ENCODE data around the gene RPTOR.
"Not testable (repeated sequence)": the region's sequence is repeated elsewhere in the genome, so short reads cannot be mapped to it uniquely, and the experiment has no call there.

Gene RPTOR

DNA sequence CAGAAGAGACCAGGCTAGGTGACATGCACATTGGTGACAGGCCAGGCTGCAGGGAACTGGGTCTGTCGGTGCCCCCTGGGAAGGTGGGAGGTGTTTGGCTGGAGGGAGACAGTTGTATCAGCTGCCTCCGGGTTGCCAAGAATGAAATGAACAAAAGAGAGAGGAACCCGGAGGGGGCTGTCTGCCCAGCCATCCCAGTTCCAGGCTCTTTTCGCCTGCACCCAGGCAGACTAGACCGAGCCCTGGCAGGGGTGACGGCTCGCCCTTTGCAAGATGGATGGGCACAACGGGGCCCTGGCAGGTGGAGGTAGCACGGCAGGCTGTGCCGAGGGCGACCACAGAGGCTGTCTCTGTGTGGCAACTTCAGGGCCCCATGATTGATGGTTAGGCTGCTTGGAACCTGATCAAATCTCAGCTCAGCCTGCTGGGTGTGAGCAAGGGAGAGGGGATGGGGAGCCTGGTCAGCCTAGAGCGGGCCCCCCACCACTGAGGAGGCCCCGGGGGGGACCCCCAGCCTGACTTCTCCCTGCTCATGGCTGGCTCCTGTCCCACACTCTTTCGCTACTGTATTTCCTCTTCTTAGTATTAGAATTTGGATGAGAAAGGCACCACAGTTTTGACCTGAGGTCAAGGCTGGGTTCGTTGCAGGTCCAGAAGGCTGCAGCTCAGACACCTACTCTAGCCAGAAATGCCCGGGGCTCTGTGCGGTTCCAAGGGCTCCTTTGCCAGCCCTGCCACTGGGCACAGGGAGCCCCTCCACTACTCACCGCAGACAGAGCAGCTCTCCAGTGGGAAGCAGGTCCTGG lies 328.1 kb downstream of the RPTOR start:
- no peak for FAIRE-seq

DNA sequence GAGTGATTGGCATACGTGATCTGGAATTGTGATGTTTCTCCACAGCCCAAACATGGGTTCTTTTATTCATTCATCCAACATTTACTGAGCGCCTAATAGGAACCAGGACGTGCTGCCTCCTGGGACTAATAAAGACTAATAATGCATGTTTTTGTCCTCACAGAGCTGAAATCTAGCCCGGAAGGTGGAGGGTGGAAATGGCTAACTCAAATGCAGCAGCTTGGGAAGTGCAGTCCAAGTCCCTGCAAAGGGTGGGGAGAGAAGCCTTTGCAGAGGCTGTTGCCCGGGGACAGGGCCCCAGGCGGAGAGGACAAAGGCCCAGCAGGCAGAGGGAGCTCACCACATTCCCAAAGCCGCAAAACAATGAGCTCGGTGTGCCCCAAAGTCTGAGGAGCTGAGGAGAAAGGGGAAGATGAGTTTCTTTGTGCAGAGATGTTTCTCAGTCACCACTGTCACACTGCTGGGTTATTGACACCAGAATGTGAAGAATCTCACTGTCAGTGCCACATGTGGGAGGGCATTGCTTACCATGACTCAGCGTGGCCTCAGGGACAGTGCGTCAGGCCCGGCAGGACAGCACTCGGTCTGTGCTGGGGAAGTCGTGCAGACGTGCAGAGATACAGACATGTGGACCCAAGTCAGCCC lies 328.8 kb downstream of the RPTOR start:
- no peak for FAIRE-seq

DNA sequence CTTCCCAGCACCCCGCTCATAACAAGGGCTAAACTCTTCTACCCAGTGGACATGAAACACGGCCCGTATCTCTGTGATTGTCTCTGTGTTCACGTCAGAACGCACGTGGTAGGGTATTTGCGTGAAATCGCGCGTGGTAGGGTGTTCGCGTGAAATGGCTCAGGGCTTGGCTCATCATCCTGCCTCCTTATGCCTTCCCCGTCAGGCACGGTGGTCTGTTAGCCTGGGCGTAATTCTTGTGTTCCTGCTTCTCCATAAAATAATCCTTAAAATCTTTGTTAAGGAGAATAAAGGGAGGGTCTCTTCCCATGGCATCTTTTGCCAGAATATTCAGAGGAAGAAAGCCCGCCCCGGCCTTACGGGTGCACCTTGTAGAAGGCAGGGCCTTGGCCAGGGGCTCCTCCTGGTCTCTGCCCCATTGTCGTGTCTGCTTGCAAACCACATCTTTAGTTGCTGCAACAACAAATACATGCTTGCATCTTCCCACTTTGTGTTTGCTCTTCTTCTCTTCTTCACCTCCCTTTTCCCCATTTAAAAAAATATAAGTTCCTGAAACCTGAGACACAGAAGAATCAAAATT lies 330.3 kb downstream of the RPTOR start:
- FAIRE-seq = no peak

DNA sequence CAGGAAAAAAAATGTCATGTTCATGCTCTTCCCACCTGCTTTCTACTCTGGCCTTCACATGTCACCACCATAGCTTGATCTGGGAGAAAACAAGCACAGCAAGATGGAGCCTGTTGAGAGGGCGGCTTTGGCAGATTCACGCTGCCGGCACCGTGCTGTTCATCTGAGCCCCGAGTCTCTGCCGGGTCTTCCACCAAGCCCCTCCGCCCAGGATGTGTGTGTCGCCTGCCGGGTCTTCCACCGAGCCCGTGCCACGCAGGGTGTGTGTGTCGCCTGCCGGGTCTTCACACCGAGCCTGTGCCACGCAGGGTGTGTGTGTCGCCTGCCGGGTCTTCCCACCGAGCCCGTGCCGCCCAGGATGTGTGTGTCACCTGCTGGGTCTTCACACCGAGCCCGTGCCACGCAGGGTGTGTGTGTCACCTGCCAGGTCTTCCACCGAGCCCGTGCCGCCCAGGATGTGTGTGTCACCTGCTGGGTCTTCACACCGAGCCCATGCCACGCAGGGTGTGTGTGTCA lies 330.9 kb downstream of the RPTOR start:
- not testable (repeated sequence) for FAIRE-seq

DNA sequence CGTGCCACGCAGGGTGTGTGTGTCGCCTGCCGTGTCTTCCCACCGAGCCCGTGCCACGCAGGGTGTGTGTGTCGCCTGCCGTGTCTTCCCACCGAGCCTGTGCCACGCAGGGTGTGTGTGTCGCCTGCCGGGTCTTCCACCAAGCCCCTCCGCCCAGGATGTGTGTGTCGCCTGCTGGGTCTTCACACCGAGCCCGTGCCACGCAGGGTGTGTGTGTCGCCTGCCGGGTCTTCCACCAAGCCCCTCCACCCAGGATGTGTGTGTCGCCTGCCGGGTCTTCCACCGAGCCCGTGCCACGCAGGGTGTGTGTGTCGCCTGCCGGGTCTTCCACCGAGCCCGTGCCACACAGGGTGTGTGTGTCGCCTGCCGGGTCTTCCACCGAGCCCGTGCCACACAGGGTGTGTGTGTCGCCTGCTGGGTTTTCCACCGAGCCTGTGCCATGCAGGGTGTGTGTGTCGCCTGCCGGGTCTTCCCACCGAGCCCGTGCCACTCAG lies 331.9 kb downstream of the RPTOR start:
- not testable (repeated sequence) for FAIRE-seq

DNA sequence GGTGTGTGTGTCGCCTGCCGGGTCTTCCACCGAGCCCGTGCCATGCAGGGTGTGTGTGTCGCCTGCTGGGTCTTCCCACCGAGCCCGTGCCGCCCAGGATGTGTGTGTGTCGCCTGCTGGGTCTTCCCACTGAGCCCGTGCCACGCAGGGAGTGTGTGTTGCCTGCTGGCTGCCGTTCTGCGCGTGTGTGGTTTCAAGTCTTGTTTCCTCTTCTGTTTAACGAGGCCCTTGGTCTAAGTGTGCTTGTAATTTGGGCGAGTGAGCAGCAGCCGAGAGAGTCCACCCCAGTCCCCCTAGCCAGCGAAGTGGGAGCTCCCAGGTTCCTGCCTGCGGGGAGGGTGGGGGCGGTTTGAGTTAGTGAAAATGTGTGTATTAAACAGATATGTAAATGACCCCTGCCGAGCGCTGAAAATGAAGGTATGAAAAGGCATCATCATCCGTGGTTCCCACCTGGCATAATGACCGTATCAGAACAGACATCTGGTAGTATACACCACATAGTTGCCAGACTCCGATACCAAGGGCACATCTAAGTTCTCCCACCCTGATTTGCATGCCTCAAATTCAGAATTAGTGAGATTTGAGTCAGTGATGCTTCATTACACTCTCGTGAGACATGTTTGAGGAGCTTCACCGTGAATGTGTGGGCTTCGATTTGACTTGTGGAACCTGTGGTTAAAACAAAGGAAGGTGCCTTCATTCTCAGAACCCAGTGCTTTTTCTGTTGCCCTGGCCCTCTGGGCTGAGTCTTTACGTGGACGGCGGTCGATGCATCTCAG lies 332.5 kb downstream of the RPTOR start:
- no peak for FAIRE-seq

DNA sequence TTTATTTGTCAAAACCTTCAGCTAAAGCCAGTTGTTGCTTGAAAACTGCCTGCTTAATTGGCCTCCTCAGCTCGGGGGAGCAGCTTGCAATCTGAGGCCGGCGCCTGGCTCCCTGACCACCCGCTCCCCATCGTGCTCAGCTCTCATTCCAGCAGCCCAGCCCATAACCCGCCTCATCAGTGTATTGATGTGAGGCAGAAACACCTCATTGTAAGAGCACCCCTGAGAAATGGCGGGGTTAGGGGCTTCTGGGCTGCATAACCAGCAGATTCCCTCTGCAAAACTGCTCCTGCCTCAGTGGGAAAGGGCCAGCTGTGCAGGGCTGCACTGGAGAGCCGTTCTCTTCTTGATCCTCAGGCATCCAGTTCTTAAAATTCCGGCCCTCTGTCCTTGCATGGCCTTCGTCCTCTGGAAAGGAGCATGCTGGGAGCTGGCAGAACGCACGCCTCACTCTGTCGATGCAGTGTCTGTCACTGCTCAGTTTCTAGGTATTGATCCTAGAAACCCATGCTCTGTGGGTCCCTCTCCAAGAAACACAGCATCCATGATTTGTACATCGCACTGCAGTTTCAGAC lies 333.2 kb downstream of the RPTOR start:
- no peak for FAIRE-seq

DNA sequence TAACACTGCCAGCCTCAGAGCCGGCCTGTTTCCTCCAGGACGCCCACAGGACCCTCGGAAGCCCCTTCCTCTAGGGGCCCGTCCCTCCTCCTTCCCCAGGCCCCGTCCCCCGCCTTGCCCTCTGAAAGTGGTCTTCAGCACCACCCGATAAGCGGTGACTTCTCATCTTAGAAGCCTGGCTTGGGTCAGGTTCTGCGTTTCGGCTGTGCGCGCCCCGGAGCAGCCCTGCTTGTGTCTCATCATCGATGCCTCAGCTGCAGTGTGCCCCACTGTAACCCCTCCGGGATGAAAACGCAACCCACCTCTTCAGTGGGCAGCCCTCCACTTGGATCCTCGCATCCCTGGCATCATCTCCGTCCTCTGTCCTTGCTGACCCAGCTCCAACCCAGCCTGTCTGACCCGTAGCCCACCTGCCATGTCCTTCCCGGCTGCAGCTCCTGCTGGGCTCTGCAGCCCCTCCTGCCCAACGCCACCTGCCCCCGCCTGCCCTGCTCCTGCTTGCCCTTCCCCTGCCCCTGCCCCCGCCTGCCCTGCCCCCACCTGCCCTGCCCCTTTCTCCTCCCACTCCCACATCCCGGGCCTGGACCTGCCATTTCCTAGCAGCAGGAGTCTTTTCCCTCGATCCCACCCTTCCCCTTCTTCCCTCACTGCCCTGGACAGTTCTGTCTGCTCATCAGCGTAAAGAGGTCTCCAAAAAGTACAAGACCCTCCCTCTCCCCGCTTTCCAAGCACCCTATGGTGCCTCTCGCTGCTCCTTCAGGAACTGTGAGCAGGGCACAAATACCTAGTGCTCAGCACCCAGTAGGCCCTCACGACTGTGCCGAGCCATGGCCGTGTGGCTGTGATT lies 334.5 kb downstream of the RPTOR start:
- FAIRE-seq = no peak

DNA sequence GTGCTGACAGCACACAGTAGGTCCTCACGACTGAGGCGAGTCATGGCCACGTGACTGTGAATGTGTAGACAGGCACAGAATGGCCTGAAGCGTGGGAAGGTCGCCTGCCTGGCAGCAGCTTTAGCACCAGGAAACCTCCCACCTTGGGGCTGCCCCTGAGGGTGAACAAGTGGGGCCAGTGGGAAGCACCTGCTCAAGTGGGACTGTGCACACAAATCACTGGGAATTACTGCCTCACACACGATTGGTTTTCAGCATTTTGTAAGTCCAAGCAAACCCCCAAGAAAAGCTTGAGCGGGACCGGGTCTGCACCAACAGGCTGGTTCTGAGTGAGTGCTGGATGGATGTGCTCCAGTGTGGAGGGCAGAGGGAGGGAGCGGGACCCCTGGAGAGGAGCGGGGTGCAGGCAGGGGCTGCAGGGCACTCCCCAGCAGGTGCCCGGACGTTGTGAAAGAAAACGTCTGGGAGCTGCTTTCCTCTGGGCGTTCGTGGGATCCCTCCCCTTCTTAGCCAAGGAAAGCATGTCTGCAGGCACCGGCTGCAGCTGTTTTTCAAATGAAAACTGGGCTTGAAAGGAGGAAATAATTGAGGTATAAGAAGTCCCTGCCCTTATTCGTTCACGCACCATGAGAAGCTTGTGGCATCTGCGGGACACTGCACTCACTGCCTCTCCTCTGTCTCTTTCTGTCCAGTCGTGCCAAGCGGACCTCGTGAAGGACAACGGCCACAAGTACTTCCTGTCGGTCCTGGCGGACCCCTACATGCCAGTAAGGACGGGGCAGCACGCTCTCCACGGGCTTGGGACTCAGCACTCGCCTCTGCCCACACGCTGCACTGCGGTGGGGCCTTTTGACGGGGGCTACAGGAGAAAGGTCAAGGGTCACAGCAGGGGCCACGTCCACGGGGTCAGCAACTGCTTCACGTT lies 335.3 kb downstream of the RPTOR start:
- no peak for FAIRE-seq

DNA sequence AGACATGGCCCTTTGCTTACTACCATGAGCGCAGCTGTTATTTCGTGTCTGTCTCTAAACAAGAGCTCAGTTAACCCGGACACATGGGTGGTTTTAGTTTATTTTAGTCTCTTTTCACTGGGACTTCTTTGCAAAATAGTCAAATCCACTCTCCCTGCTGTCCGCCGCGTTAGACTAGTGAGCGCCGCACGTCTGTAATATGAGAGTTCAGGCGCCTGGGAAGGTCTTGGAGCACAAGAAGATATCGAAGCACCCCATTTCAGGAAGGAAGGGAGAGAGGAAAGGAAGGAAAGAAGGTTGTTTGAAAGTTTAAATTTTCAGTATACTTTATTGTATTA lies 336.0 kb downstream of the RPTOR start:
- no peak for FAIRE-seq

DNA sequence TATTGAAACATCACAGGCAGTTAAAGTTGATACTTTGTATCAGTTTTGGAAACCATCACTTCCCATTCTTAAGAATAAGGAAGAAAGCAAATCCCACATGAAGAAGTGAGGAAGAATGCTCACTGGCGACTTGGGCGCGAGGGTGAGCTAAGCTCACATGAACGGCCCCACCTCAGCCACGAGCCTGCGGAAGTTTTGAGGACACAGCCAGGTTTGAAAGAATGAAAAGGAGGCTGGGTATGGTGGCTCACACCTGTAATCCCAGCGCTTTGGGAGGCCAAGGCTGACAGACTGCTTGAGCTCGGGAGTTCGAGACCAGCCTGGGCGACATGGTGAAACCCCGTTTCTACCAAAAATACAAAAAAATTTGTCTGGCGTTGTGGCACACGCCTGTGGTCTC lies 336.7 kb downstream of the RPTOR start:
- no peak for FAIRE-seq

DNA sequence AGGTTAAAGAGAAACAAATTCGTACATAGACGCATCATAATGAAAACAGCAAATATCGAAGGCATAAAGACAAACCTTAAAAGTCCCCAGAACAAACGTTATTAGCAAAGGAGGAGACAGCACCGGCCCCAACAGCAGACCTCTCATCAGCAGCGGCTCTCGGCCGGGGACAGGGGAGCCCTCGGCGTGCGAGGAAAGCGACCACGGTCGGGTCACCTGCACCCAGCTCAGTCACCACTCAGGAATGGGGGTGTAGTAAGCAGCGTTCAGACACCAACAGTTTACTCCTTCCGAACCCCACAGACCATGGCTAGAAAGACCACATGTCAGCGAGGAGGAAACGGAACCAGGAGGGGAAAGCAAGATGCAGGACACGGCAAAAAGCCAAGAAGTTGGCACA lies 337.7 kb downstream of the RPTOR start:
- FAIRE-seq = no peak

DNA sequence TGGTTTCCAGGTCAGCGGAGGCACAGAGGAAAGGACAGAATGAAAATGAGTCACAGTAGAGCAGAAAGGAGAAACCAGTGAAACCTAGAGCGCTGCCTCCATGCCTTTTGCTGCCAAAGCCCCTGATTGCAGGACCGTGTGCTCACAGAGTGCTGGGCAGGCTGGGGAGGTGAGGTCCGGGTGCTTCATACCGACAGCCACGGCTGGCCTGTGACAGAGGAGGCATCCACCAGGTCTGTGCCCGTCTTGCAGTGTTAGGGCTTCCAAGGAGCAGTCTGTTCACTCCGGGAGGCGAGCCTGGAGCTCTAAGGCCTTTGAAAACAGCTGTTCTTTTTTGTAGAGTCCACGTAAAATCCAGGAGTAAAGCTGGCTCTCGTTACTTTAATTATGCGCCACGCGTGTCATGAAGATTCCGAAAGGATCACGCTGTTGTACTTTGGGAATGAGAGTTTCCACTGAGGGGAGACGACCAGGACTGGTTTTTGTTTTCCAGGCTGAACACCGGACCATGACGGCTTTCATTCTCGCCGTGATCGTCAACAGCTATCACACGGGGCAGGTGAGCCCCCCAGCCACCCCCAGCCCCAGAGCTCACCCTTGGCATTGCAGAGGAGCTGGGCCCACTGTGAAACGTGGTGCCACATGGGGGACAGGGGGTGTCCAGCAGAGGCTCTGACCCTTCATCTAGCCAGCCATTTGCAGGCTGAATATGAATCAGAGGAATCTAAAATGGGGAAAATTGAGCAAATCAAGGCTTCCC lies 338.5 kb downstream of the RPTOR start:
- no peak for FAIRE-seq

DNA sequence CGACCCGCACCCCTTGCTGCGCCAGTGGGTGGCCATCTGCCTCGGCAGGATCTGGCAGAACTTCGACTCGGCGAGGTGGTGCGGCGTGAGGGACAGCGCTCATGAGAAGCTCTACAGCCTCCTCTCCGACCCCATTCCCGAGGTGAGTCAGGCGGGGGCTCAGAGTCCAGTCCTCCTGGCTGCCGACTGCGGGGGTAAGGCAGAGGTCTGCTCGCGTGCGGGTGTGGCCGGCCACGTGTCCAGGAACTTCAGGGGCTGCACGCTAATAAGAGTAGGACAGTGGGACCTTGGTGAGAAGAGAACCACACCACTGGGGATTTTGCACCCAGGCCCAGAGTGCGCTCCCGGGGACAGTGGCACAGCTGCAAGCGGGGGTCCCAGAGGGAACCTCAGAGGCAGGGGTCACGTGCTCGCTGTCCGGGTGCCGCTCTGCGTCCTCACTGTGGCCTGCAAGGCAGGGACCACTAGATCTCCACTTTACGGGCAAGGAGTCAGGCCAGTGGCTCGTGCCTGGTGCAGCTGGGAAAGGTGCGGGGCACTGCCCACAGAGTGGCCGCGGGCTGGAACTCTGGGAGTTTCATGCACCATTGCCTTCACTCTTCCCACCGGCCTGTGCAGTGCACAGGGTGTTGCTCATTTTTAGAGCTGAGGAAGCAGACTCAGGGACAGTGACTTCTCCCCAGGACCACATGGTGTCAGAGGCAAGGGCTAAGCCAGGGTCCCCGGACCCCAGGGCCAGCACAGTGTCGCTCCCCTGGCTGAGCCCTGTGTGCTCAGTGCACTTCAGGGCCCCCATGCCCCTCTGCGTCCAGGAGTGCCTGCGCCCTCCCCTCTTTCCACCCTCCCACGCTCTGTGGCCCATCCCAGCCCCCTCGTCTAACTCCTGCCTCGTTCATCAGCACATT lies 339.4 kb downstream of the RPTOR start:
- FAIRE-seq = no peak

DNA sequence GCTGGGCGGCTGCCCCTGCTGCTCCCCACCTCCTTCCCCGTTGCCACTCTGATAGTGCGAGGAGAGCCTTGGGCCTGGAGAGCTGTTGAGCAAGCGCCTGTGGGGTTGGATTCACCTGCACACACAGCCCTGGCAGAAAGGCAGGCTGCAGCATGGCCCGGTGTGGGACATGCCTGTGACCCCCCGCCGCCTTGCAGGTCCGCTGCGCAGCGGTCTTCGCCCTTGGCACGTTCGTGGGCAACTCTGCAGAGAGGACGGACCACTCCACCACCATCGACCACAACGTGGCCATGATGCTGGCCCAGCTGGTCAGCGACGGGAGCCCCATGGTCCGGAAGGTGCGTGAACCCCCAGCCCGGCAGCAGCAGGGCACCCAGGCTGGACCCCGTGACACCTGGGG lies 340.2 kb downstream of the RPTOR start:
- no peak for FAIRE-seq

DNA sequence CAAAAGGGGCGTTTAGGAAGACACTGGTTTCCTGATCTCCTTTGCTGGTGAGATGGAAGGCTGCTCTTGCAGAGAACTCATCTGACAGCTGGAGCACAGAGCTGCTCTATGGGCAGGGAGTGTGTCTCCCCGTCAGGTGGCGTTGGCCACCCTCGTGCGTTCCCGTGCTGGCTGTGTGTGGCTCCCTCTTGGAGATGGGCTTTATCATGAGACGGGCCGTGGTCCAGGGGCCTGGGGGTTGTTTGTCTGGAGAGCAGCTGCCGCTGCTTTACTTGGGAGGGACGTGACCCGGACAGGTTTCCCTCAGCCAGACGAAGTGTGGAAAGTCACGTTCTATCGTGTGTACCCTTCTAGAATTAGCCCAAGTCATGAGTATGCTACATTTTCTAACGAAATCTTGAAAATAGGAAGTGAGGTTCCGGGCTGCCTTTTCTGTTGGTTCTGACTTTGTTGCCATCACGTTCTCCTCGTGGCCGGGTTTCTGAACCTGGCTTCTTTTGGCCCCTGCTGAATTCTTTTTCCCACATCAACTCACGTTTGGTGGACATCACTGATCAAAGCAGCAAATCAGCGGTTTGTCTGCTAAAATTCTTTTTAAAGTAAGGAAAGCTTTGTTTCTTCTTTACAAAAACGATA lies 341.4 kb downstream of the RPTOR start:
- FAIRE-seq = no peak

DNA sequence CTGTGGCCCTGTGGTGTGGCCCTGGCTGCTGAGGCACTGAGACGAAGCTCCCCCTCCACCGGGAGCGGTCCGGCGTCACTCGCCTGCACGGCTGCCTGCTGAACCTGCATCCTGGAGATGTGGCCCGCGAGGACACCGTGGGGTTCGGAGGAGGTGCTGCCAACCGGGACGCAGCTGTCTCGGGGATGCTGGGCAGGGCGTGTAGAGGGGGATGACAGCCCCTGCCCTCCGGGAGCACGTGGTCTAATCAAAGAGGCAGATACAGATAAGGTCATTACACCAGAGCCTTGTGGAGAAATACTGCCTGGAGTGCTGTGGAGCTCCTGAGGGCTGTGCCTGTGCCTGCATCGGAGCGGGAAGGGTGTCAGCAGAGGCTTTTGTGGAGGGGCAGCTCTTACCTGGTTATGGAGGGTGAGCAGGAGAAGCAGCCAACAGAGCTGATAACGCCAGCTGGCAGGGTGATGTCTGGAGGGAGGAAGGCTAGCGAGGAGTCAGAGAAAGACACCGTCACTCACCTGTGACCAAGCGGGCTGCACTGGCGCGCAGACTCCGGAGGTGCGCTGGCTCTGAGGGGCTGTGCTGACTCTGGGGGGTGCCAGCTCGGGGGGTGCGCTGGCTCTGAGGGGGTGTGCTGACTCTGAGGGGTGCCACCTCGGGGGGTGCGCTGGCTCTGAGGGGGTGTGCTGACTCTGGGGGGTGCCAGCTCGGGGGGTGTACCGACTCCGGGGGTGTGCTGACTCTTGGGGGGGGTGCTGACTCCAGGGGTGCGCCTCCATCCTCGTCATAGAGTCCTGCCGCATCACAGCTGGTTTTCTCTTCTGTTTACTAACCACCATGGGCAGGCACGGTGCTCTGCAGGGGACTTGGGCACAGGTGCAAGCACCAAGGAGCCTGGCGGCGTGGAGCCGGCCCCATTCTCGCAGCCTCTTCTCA lies 342.3 kb downstream of the RPTOR start:
- no peak for FAIRE-seq

All from TTC549 (cell line).